T1000 (cell line): ENCODE results near the gene JARID2.

Experiments used
- DNase-seq: peaks from one replicate; lab custom pipeline; 2025; ENCODE audit warnings: mixed read lengths; lab: John Stamatoyannopoulos, UW

Gene JARID2

DNA sequence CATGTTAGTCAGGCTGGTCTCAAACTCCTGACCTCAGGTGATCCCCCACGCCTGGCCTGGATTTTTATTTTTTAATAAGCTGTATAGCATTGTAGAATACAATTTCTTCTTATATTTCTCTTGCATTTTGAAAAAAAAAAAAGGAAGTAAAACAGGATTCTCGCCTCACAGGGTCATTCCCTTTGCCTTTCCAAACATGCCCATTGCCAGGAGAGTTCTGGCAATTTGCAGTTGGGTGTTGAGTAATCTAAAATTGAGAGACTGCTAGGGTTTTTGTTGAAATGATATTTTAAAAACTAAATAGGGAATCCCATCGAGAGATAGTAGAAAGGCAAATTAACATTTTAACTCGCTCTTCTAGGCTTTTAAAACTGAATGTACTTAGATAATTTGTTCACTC, 196.1 kb downstream of the JARID2 start:
- DNase-seq = no peak

DNA sequence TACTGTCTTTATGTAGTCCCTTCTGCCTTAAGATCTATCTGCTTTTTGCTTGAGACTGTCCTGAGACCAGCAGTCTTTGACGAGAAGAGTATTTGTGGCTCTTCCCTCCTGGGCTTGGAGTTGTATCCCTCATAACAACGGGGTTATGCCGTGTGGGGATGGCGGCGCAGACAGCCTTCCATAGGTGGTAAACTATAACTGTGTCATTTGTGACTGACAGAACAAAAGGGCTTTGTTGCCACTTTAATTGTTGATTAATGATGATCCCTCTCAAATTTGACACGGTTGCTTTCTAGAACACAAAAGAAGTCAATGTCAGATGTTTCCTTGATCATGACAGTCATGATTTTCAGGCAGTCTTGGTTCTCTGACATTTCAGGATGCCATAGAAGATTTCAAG, 196.6 kb downstream of the JARID2 start:
- DNase-seq = no peak

DNA sequence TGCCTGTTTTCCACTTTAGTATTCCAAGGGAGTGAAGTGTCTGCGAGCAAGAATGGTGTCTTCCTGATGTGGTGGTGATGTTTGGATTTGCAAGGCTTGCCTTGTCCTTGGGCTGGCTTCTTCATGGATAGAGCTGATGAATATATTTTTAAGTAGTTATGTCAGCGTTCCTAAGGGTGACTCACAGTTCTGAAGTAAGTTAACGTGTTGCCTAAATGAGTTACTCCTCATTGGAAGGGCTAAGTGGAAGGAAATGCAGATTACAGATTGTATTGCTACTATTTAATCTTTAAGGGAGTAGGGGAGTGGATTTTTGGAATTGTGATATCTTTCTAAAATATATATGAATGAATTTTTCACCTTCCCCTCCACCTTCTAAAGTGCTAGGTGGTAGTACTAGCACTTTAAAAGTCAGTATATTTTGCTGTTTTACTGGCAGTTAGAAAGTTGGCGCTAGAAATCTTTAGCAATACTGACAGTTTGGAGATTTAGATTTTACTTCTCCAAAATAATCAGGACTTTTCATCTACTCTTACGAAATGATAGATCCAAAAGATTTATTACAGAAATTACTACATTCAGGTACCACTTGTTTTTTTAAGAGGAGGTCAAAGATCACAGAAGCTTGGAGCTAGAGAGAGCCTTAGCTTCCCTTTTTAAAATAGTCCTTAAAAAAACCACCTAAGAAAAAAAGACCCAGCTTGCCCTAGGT, 197.4 kb downstream of the JARID2 start:
- DNase-seq = no peak

DNA sequence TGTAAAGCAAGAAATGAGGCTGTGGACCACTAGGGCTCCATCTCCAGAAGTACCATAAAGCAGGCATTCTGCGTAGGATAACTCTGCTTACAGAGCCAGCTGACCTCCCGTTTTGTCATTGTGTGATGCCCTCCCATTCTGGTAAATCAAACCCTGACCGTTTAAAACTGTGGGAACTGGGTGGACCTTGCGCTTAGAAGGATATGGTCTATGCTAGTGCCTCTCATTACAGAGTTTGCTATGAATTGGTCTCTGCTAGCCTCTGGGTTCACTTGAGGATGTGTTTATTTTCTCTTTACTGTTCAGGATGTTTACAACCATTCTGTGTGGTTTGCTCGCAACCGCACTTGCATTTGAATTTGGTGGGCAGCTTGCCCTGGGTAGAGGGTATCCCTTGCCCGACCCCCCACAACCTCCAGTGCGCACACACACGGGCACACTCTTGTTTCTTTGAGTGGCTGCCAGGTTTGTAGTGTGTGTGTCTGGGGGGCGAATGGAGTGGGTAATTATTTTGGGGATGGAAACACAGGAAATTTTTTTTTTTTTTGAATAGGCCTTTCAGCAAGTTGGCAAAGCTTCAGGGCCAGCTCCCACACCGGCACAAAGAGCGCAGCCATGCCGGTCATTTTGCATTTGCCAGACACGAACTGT, 198.3 kb downstream of the JARID2 start:
- no peak for DNase-seq

DNA sequence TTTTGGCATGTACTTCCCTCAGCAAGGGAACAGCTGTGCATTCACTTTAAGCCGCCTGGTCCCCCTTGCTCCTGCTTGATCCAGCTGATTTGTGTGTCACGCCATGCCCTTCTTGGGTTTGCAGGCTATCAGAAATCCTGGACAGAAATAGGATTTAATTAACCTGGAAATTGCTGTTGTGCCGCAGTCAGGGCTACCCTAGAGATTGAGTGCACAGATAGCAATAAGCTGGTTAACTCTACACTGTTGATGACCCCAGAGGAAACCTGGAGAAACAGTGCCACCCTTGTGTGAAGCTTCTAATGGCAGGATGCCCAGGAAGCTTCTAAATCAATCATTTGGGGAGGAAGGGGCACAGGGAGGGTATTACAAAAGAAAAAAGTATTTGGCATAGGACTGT, 199.0 kb downstream of the JARID2 start:
- no peak for DNase-seq

DNA sequence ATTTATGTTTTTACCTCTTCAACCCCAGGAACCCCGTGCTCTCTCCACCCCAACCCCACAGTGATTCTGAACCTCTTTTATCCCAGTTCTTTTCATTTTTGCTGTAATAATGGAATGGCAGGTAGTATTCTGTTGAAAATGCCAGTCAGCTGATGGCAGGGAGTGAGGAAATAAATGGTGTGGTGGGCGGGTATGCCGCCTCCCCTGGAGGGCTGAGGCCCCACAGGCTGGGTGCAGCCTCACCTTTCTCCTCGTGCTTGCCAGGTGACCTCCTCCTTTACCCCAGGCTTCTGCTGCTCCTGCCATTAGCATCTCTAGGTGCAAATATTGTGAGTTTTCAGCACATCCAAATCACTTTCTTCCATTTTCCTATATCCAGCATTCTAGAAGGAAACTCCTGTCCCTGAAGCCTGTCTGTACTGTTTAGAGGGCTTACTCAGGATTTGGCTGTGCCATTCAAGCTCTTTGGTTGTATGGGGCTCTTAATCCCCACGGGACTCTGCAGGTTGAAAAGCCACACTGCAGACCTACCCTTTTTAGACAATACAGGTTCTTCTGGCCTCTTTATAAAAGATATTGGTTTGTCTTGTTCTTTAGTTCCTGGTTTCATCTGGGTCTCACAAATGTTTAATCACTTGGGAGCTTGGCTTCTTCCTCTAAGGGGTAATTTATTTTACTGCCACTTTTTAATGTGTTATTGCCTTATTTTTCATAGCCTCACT, 201.8 kb downstream of the JARID2 start:
- no peak for DNase-seq

DNA sequence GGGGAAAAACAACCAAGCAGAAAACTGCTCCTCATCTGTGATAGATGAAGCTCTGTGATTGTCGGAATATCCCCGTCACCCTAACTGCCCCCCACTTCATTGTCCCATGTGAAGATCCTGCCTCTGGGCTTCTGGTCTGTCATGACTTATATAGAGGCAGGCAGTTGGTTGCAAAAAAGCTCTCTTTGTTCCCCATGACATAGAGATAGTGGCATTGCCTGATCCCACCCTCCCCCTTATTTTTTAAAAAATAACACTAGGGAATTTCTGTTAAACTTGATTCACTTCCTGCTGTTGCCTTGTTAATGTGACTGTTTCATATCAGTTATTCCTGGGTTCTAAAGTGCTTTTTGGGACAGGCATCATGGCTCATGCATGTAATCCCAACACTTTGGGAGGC, 203.1 kb downstream of the JARID2 start:
- DNase-seq = no peak

DNA sequence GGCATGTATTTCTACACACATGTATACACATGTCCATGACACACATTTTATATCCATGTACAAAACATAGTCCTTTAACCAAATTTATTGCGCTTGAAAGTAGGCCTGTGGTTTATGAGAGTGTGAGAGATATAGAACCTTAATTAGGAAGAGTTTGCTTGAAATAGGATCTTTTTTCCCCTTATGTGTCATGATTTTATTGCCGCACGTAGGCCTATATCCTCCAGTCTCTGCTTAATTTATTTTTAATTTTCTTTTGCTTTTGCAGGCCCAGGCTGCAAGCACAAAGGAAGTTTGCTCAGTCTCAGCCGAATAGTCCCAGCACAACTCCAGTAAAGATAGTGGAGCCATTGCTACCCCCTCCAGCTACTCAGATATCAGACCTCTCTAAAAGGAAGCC, 205.9 kb downstream of the JARID2 start:
- DNase-seq = no peak

DNA sequence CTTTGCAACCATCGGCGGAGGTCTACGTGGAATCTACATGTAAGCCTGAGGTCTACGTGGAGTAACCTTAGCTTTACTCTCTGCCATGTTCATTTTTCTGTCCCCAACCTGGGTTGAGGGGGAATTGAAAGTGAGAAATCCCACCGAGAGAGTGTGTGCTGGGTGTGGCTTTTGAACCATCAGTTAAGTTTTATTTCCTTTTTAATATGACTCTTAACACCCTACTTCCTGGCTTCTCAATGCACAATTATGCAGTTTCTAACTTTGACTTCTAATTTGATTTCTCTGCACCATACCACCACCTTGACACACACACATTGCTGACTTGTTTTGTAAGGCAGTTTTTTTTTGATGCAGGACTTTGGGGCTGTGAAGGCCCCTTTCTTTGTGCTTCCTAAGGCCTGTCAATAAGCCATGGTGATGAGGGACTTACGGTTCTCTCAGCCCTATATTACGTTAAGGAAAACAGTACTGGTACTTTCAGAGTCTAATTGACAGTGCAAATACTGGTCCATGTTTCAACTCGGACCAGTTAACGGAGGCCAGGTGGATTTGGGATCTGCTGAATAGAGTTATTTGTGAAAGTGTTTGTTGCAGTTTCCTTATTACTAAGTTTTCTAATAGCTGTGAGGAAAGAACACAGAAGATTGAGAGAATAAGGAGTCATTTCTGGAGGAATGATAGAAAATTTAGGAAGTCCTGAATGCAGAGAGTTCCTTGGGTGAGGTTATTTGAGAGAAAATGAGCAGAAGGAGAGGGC, 206.5 kb downstream of the JARID2 start:
- DNase-seq = no peak

DNA sequence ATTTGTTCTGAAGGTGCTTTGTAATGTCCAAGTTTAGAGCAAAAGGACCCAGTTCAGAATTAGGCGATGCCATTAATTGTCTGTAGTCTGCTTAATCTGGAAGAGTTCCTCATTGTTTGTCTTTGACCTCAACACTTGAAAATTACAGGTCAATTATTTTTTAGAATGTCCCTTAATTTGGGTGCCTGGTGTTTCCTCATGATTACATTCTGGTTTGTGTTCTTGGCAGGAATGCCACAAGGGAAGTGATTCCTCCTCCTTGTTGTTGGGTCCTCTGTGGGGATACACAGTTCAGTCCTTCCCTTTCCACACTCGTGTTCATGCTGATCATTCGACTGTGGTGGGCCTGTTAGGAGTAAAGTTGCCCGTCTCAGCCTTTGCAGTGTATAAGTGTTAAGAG, 207.3 kb downstream of the JARID2 start:
- no peak for DNase-seq

DNA sequence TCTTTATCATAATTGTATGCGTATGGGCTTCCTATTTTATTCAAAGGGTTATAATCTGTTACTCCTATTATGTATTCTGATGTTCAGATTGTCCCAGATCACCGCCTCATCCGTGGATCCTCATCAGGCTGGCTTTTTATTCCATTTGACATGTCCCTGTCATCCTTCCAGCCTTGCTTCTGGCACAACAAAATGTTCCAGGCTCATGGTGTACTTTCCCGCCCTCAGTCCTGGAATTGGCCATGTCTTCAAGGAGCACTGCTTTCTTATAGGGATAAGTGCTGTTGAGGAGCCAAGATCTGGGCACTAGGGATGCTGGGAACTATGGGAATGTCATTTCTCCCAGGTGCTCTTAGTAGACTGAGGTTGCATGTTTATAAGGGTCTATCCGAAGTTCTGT, 207.8 kb downstream of the JARID2 start:
- DNase-seq = no peak

DNA sequence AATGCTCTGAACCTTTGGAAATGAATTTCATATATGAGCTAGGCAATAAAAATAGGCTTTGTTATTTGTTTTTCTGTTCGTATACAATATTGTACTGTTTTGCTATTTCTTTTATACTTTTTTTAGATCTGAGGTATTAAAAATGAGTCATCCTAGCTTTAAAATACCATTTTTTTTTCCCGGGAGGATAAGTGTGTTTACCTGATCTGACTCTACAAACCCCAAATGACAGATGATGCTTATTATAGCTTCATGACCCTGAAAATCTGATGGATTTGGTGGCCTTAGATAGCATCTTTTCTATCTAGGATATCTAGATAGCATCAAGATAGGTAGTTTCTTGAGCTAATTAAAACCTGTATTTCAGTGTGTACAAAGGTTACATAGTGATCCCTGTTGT, 210.6 kb downstream of the JARID2 start:
- no peak for DNase-seq

DNA sequence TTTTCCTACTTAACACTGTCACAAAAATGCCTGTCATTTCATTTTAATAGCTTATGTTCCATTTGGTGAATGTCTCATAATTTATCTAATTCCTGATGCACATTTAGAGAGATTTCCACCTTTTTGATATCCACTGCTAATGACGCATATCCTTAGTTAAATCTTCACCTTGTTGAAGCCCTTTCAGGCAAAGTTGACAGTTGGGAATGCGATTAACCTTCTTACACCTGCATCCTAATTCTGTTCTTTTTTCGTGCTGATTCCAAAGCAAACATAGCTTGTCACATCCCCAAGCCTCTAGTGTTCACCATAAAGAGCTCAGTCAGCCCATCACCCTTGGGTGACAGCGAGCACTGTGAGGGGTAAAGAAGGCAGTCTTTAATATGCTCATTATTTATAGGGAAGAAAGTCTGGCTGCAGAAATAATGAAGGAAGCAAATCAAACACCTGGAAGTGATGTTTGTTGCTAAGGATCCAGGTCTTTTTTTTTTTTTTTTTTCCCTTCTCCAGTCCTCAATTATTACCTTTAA, 211.3 kb downstream of the JARID2 start:
- no peak for DNase-seq

DNA sequence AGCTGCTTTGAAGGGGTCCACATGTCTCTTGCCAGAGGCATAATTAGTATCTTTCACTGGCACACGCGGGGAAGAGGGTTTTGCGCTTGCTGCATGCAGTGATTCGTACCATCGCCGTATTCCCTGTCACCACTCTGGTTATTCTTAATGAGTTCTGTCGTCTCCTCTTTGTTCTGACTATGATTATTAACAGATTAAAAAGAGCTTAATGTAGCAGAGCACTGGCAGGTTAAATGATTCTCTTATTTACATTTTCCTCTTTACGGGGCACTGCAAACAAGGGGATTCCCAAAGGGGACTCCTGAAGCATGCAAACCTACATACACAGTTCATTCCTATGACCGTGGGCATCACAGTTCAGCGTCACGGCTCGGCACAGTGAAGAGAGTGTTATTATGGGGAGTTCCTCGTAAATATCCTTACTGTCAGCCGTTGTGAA, 212.2 kb downstream of the JARID2 start:
- no peak for DNase-seq

DNA sequence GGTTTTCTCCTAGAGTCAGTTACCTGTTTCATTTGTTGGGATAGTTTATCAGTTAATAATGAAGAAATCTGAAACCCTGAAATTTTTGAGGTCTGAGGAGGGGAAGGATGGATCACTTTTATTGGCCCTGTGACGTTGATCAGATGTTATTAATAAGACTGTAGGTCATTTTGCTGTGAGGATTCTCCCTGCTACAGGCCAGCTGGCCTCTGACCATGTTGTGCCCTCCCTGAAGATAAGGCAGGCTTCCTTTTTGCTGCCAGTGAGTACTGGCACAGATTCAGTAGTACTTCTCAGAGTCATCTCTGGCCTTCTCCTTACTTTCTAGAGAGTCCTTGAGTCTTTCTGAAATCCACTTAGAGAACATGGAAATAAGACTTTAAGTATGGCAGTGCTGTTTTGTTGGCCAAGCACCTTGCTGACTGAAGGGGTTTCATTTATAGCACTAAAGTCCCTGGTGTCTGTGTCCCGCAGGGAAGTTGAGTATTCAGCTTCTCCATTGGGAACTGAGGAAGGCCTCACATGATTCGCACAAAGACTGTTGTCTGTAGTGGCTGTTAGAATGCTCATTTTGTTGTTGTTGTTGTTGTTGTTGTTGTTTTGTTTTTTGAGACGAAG, 214.3 kb downstream of the JARID2 start:
- DNase-seq = no peak

DNA sequence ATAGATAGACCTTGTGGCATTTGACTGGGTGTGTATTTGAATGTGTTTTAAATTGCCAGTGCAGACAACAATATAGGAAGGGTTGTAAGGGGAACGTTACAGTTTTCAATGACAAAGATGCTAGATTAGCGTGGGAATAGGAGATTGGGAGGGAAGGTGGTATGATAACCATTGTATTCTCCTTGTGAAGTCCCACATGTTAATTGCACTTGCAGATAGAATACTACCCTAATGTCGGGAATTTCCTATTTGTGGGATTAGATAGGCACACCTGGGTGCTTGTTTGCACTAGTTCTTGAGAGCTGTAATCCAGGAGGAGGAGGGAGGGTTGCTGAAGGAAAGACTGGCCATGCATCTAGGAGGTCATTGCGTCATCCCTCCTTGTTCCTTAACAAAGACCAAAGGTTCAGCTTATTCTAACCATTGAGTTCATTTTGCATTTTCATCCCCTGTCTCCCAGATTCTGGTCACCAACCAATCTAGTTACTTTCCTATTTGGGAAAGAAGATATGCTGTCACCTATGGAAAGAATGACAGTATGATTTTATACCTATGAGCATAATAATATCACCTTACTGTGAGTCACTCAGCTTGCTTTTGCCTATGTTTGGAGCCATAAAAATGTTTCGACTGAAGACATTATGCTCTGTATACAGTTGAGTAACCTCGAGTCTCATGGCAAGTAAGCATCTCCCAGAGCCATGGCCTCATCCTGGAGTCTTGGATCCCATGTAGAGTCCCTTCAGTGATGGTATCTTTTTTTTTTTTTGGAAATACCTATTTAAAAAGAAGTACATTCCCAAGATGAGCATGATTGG, 215.5 kb downstream of the JARID2 start:
- DNase-seq = no peak

DNA sequence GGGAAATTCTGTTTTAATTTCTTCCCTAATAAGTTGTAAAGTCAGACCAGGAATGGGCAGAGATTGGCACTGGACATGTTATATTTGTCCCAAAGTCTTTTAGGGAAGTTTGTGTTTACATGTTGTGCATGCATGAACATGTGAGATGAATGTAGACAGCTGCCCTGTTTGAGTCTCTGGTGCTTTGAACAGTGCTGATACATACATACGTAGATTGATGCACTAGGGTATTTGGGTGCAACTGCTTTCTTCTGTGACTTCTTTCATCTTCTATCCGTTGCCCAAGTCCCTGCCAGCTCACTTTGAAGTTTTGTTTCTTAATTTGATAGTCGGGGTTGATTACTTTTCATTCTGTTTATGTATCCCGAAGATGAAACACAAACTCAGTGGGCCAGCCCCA, 216.4 kb downstream of the JARID2 start:
- DNase-seq = no peak

DNA sequence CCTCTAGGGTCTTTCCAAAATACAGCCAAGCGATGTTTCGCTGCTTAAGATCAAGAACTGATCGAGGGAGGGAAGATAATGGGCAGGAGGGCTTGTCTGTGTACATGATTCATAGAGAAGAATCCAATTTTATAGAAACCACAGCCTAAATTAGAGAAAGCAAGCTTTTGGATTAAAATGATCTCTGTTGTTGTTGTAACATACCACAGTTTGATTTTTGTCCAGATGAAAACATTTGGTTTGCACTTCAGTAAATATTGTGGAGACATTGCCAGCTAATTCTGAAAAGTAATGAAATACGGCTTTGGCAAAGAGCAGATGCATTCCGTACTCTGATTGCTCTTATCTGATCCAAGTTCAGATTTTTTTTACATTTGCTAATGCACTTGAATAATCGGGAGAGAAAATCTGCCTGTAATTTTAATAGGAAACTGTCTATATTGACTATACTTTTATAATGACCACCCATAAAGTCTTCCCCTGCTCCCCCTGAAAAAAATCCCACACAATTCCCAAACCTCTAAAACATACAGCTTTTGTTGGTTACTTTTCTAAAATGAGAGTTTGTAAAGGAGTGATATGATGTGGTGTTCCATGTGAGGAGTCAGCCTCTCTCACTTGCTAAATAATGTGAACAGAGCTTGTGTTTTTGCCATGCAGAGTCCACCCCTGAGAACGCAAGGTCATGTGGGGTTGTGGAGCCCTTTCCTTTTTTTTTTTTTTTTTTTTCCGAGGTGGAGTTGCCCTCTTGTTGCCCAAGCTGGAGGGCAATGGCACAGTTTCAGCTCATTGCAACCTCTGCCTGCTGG, 217.1 kb downstream of the JARID2 start:
- DNase-seq = no peak

DNA sequence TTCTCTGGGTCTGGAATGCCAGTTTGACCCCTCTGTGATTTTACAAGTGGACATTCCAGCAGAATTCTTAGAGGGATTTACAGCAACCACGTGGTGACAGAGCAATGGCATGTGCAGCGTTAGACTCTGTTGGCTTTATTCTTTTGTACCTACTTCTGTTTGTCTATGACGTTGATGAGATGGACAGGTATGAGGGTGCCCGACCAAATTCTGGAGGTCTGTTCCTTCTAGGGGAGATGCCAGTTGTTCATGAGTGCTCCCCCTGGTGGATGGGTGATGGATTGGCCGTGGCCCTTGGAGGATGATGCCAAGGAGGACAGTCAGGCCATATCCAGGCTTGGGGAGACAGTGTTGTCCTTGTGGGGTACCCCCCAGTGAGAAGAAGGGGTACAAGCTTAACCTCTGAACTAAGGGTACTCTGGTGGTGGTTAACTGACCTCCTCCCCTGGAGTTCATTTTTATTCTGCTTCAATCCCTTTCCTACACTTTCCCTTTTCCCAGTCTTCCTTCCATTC, 218.4 kb downstream of the JARID2 start:
- DNase-seq = no peak

DNA sequence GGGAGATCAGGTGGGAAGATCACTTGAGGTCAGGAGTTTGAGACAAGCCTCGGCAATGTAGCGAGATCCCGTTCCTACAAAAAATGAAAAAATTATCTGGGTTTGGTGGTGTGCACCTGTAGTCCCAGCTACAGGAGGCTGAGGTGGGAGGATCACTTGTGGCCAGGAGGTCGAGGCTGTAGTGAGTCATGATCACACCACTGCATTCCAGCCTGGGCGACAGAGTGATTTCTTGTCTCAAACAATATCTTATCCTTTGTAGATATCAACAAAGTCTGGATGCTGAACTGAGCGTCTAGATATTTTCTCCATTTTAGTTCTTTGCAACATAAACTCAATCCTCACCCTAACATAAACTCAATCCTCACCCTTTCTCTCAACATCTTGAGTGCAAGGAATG, 219.3 kb downstream of the JARID2 start:
- DNase-seq = no peak
